BLaER1 treated with 17β-estradiol and CSF1 and Interleukin-3, amounts not matched to agents 10 nM and 100 nM (cell line): ENCODE measurements around the gene SDSL.
A peak's percentile ranks its signal among the peaks of the same experiment; 100 is the strongest.

Source experiments
- H3K27ac ChIP-seq, 11 experiments: shearing (Covaris generic); formaldehyde crosslinking; 2 replicates each; pipeline ENCODE4 v1.8.1; 2022
- H3K27me3 ChIP-seq, 11 experiments: shearing (Covaris generic); formaldehyde crosslinking; 2 replicates each; pipeline ENCODE4 v1.8.1; 2022
- H3K36me3 ChIP-seq, 11 experiments: shearing (Covaris generic); formaldehyde crosslinking; 2 replicates each; pipeline ENCODE4 v1.8.1; 2022
- H3K4me1 ChIP-seq, 10 experiments: shearing (Covaris generic); formaldehyde crosslinking; 2 replicates each; pipeline ENCODE4 v1.8.1; 2022
- H3K4me2 ChIP-seq, 11 experiments: shearing (Covaris generic); formaldehyde crosslinking; 2 replicates each; pipeline ENCODE4 v1.8.1; 2022
- H3K4me3 ChIP-seq, 10 experiments: shearing (Covaris generic); formaldehyde crosslinking; 2 replicates each; pipeline ENCODE4 v1.8.1; 2022
- H3K9ac ChIP-seq, 11 experiments: shearing (Covaris generic); formaldehyde crosslinking; 2 replicates each; pipeline ENCODE4 v1.8.1; 2022
- H3K9me3 ChIP-seq, 11 experiments: shearing (Covaris generic); formaldehyde crosslinking; replicated peaks in 1 of 11; 2 replicates each; pipeline ENCODE4 v1.8.1; 2022
- H4K20me1 ChIP-seq, 11 experiments: shearing (Covaris generic); formaldehyde crosslinking; 2 replicates each; pipeline ENCODE4 v1.8.1; 2022
- Cebpa-rat ChIP-seq, 11 experiments: shearing (Covaris generic); IDR thresholded peaks; 2 replicates each; pipeline ENCODE4 v1.8.1; 2022

The SDSL gene

DNA sequence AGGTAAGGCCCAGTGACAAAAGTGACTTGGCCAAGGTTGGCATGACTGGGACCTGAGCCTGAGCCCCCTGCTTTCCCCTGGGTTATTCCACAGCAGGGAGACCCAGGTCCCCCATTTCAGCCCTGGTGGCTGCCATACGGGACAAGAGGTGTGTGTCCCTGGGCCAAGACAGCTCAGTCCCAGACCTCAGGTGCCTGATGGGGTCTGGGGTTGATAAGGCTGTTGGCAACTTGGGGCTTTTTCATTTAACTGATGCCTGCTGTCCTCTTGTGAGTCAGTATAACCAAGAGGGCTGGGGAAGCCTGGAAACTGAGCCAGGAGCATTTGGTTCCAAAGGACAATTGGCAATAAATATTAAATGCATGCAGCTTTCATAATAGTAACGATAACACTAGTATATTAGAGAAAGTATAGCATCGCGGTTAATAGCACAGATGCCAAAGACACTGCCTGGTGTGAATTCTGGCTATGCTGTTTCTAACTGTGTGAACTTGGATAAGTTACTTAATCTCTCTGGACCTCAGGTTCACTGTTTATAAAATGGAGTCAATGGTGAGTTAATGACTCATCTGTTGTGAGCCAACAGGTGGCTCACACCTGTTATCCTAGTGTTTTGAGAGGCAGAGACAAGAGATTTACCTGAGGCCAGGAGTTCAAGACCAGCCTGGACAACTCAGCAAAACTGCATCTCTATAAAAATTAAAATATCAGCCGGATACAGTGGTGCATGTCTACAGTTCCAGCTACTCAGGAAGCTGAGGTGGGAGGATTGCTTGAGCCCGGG lies 898 bp downstream of the SDSL start:
- Histone ChIP-seq H3K4me3 (peak overlapping the region in 7 of 10 experiments; percentile 37 to 68 (median 59); a peak in 12 of 20 replicates), H3K9ac (peak overlapping the region in 8 of 11 experiments; percentile 53 to 91 (median 76); a peak in 14 of 22 replicates), H4K20me1 (no peaks in the 10 kb centered on the region; a peak in 1 of 22 replicates), H3K27ac (peak overlapping the region in 8 of 11 experiments; percentile 59 to 86 (median 78); a peak in 14 of 22 replicates), H3K4me2 (peak overlapping the region; percentile 54 to 99 (median 81)), H3K4me1 (peaks cover 14 to 62% (median 25%) of the 10 kb centered on the region in 10 experiments), H3K27me3 (peaks cover 16 to 25% (median 18%) of the 10 kb centered on the region in 11 experiments), H3K9me3 (no peaks in the 10 kb centered on the region), H3K36me3 (no peaks in the 10 kb centered on the region)
- no peak for TF ChIP-seq Cebpa-rat (IDR thresholded peaks at IDR 0.05)

- H3K9me3 ChIP-seq = peaks cover 0 to 5% (median 0%) of the 10 kb centered on the region in 11 experiments; a peak in 1 of 22 replicates
- no peak overlapping the region for H3K9ac ChIP-seq
- no peak overlapping the region for H3K27ac ChIP-seq
- peaks cover 23 to 38% (median 29%) of the 10 kb centered on the region in 11 experiments for H3K27me3 ChIP-seq
- peak overlapping the region in 2 of 11 experiments; percentile 13 to 98; a peak in 2 of 22 replicates for H3K4me2 ChIP-seq
- TF ChIP-seq Cebpa-rat (IDR thresholded peaks at IDR 0.05) = no peak
- H3K4me1 ChIP-seq = peaks cover 14 to 50% (median 25%) of the 10 kb centered on the region in 10 experiments
- H3K36me3 ChIP-seq = no peaks in the 10 kb centered on the region
- no peaks in the 10 kb centered on the region; a peak in 2 of 22 replicates for H4K20me1 ChIP-seq
- H3K4me3 ChIP-seq = no peak overlapping the region
Observed at GRCh38 chr12:113424456-113424855, 2.3 kb downstream of the SDSL start.

DNA sequence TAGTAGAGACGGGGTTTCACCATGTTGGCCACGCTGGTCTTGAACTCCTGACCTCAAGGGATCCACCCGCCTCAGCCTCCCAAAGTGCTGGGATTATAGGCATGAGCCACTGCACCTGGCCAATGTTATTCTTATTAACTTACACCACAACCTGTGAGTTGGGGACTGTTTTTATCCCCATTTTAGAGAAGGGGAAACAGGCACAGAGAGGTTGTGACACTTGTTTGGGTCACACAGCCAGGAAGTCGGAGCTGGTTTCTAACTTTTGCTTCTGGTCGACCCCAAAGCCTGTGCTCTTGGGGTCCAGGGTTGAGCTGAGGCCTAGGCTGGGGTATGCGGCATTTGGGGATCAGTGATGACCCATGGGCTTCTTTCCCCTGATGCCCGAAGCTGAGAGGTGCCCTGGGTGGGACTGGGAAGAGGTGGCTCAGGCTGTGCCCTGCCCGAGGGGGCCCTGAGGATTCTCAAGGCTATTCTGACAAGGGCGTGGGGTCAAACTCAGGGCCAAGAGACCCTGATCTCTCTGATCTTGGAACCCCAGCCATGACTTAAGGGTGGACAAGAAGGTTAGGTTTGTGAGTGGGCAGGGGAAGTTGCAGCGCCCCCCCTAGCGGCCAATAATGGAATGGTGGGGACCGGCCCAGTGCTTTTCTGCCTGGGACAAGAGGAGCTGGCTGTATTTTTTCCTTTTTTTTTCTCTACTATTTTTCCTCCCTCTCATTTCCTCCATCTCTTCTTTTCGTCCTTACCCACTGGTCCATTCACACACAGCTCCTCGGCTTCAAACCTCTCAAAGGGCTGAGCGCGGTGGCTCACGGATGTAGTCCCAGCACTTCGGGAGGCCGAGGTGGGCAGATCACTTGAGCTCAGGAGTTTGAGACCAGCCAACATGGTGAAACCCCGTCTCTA lies 3.0 kb downstream of the SDSL start:
- peak overlapping the region in 5 of 11 experiments; percentile 23 to 61 (median 49); a peak in 7 of 22 replicates for H3K4me2 ChIP-seq
- no peak overlapping the region for H3K27ac ChIP-seq
- no peaks in the 10 kb centered on the region for H3K36me3 ChIP-seq
- H3K4me3 ChIP-seq = no peak overlapping the region
- peaks cover 14 to 50% (median 25%) of the 10 kb centered on the region in 10 experiments for H3K4me1 ChIP-seq
- peaks cover 23 to 39% (median 29%) of the 10 kb centered on the region in 11 experiments for H3K27me3 ChIP-seq
- no peaks in the 10 kb centered on the region; a peak in 2 of 22 replicates for H4K20me1 ChIP-seq
- no peak for TF ChIP-seq Cebpa-rat (IDR thresholded peaks at IDR 0.05)
- peaks cover 0 to 8% (median 1%) of the 10 kb centered on the region in 11 experiments; a peak in 3 of 22 replicates for H3K9me3 ChIP-seq
- no peak overlapping the region for H3K9ac ChIP-seq

DNA sequence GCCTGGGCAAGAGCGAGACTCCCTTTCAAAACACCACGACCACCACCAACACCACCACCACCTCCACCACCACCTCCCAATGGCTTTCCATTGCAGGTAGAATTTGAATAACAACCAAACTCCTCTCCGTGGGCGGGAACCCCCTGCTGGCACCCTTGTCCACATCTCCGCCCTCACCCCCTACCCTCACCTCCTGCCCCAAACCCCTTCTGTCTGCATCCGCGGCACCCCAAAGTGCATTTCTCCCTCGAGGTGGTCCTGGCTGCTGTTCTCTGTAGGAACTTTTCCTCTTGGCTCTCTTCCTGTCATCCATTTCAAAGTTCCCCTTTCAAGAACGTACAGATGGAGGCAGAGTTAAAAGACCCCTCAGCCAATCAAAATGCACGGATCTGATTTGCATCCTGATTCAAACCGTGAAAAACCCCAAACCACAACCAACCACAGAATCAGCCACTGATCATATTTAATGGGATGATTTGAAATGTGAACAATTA lies 3.8 kb downstream of the SDSL start:
- H3K36me3 ChIP-seq = no peaks in the 10 kb centered on the region
- no peak overlapping the region for H3K27ac ChIP-seq
- no peak overlapping the region for H3K4me3 ChIP-seq
- peaks cover 14 to 42% (median 25%) of the 10 kb centered on the region in 10 experiments for H3K4me1 ChIP-seq
- TF ChIP-seq Cebpa-rat (IDR thresholded peaks at IDR 0.05) = no peak
- no peak overlapping the region for H3K9ac ChIP-seq
- H3K27me3 ChIP-seq = peaks cover 23 to 39% (median 30%) of the 10 kb centered on the region in 11 experiments
- H3K9me3 ChIP-seq = peaks cover 0 to 10% (median 5%) of the 10 kb centered on the region in 11 experiments; a peak in 3 of 22 replicates
- H3K4me2 ChIP-seq = peak overlapping the region in 9 of 11 experiments; percentile 15 to 61 (median 30); a peak in 13 of 22 replicates
- H4K20me1 ChIP-seq = no peaks in the 10 kb centered on the region; a peak in 2 of 22 replicates

GRCh38 chr12:113427882-113428281 lies 5.7 kb downstream of the SDSL start:
- Histone ChIP-seq H4K20me1 (no peaks in the 10 kb centered on the region; a peak in 2 of 22 replicates), H3K4me1 (peaks cover under 1 to 26% (median 10%) of the 10 kb centered on the region in 10 experiments; a peak in 14 of 20 replicates), H3K9me3 (peaks cover 0 to 10% (median 5%) of the 10 kb centered on the region in 11 experiments; a peak in 3 of 22 replicates), H3K4me2 (no peak overlapping the region), H3K36me3 (no peaks in the 10 kb centered on the region), H3K27me3 (peaks cover 23 to 39% (median 30%) of the 10 kb centered on the region in 11 experiments), H3K27ac (no peak overlapping the region), H3K4me3 (no peak overlapping the region), H3K9ac (no peak overlapping the region)
- TF ChIP-seq Cebpa-rat (IDR thresholded peaks at IDR 0.05) = no peak

- Histone ChIP-seq H3K4me2 (no peak overlapping the region), H3K4me1 (peaks cover 0 to 20% (median 9%) of the 10 kb centered on the region in 10 experiments; a peak in 12 of 20 replicates), H3K27me3 (peaks cover 23 to 39% (median 30%) of the 10 kb centered on the region in 11 experiments), H3K27ac (no peak overlapping the region), H3K9ac (no peak overlapping the region), H4K20me1 (no peaks in the 10 kb centered on the region; a peak in 2 of 22 replicates), H3K9me3 (peaks cover 0 to 10% (median 5%) of the 10 kb centered on the region in 11 experiments; a peak in 3 of 22 replicates), H3K36me3 (no peaks in the 10 kb centered on the region), H3K4me3 (no peak overlapping the region)
- TF ChIP-seq Cebpa-rat (IDR thresholded peaks at IDR 0.05) = no peak
Observed at GRCh38 chr12:113428482-113428881, 6.3 kb downstream of the SDSL start.

GRCh38 chr12:113432986-113433385 lies 10.8 kb downstream of the SDSL start:
- Histone ChIP-seq H3K4me1 (no peaks in the 10 kb centered on the region), H3K4me2 (no peak overlapping the region), H4K20me1 (no peaks in the 10 kb centered on the region; a peak in 1 of 22 replicates), H3K4me3 (no peak overlapping the region), H3K36me3 (no peaks in the 10 kb centered on the region), H3K9me3 (peaks cover 0 to 10% (median 5%) of the 10 kb centered on the region in 11 experiments; a peak in 3 of 22 replicates), H3K9ac (no peak overlapping the region), H3K27me3 (peaks cover 5 to 19% (median 14%) of the 10 kb centered on the region in 11 experiments; a peak in 17 of 22 replicates), H3K27ac (no peak overlapping the region)
- no peak for TF ChIP-seq Cebpa-rat (IDR thresholded peaks at IDR 0.05)

- peaks cover 0 to 13% (median 0%) of the 10 kb centered on the region in 11 experiments; a peak in 1 of 22 replicates for H4K20me1 ChIP-seq
- H3K4me3 ChIP-seq = no peak overlapping the region
- no peaks in the 10 kb centered on the region for H3K36me3 ChIP-seq
- 0 out of 22 replicates have a peak, but pooled peaks cover 0 to under 1% (median 0%) of the 10 kb centered on the region in 11 experiments for H3K27me3 ChIP-seq
- no peak overlapping the region for H3K9ac ChIP-seq
- H3K27ac ChIP-seq = no peak overlapping the region
- H3K4me2 ChIP-seq = no peak overlapping the region
- peaks cover 0 to 2% (median under 1%) of the 10 kb centered on the region in 11 experiments; a peak in 2 of 22 replicates for H3K9me3 ChIP-seq
- no peaks in the 10 kb centered on the region for H3K4me1 ChIP-seq
- no peak for TF ChIP-seq Cebpa-rat (IDR thresholded peaks at IDR 0.05)
Observed at GRCh38 chr12:113435367-113435766, 13.2 kb downstream of the SDSL start.
